Measurements from ENCODE around the gene DUSP7.

GRCh38 chr3:52050571-52050970 is 5.8 kb downstream of the DUSP7 start:
- no peak for TF ChIP-seq POLR2AphosphoS5 (IDR thresholded peaks at IDR 0.05; ENCODE audit: insufficient read depth in 1 of 2, low read depth in 1 of 2)
- TF ChIP-seq, protein P1, sequence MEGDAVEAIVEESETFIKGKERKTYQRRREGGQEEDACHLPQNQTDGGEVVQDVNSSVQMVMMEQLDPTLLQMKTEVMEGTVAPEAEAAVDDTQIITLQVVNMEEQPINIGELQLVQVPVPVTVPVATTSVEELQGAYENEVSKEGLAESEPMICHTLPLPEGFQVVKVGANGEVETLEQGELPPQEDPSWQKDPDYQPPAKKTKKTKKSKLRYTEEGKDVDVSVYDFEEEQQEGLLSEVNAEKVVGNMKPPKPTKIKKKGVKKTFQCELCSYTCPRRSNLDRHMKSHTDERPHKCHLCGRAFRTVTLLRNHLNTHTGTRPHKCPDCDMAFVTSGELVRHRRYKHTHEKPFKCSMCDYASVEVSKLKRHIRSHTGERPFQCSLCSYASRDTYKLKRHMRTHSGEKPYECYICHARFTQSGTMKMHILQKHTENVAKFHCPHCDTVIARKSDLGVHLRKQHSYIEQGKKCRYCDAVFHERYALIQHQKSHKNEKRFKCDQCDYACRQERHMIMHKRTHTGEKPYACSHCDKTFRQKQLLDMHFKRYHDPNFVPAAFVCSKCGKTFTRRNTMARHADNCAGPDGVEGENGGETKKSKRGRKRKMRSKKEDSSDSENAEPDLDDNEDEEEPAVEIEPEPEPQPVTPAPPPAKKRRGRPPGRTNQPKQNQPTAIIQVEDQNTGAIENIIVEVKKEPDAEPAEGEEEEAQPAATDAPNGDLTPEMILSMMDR (IDR thresholded peaks at IDR 0.05), result no peak
